Mesenchymal stem cell (in vitro differentiated cells and primary cell): ENCODE data around the gene ROCK2.

Source experiments
- DNase-seq: peaks from one replicate; pipeline ENCODE4 v3.0.0-alpha.2; 2013
- H2AFZ ChIP-seq: one replicate; pipeline ENCODE4 v1.6.1; 2013; ENCODE audit warnings: low read depth, mild to moderate bottlenecking, control low read depth, inconsistent platforms, low read length, moderate library complexity
- H2AK5ac ChIP-seq: 2 replicates; pipeline ENCODE4 v1.6.1; 2013; ENCODE audit warnings: low read length, moderate library complexity, mild to moderate bottlenecking, inconsistent platforms; ENCODE audit not compliant: severe bottlenecking
- H2BK120ac ChIP-seq: one replicate; pipeline ENCODE4 v1.6.1; 2013; ENCODE audit warnings: low read depth, mild to moderate bottlenecking, inconsistent platforms, low read length, moderate library complexity
- H2BK12ac ChIP-seq, 2 experiments: one replicate each; pipeline ENCODE4 v1.6.1; 2013; ENCODE audit warnings: inconsistent platforms in 2 of 2, low read length in 2 of 2, mild to moderate bottlenecking in 2 of 2, moderate library complexity in 2 of 2, control low read depth in 1 of 2
- H2BK15ac ChIP-seq: one replicate; pipeline ENCODE4 v1.6.1; 2013; ENCODE audit warnings: mild to moderate bottlenecking, low read depth, inconsistent platforms; ENCODE audit not compliant: poor library complexity, severe bottlenecking
- H2BK5ac ChIP-seq: 2 replicates; pipeline ENCODE4 v1.6.1; 2013; ENCODE audit warnings: low read depth, mild to moderate bottlenecking, low read length, control low read depth, inconsistent platforms; ENCODE audit not compliant: poor library complexity, severe bottlenecking
- H3K14ac ChIP-seq, 2 experiments: one replicate each; pipeline ENCODE4 v1.6.1; 2013; ENCODE audit warnings: inconsistent platforms in 2 of 2, low read length in 2 of 2, control low read depth in 1 of 2, mild to moderate bottlenecking in 1 of 2, moderate library complexity in 1 of 2
- H3K18ac ChIP-seq, 2 experiments: one replicate each; pipeline ENCODE4 v1.6.1; 2013; ENCODE audit warnings: inconsistent platforms in 2 of 2, low read length in 2 of 2, control low read depth in 1 of 2, low read depth in 1 of 2, mild to moderate bottlenecking in 1 of 2
- H3K23ac ChIP-seq, 2 experiments: one replicate each; pipeline ENCODE4 v1.6.1; 2013; ENCODE audit warnings: inconsistent platforms in 2 of 2, low read length in 2 of 2, mild to moderate bottlenecking in 2 of 2, moderate library complexity in 2 of 2, control low read depth in 1 of 2
- H3K27ac ChIP-seq: 2 replicates; pipeline ENCODE4 v1.5.1; 2013; ENCODE audit warnings: mild to moderate bottlenecking, moderate library complexity, low read length, control low read depth, inconsistent platforms; ENCODE audit not compliant: poor library complexity, severe bottlenecking
- H3K27me3 ChIP-seq, 2 experiments: 2 replicates each; pipeline versions ENCODE4 v1.6.1 to v1.7.0; 2013; ENCODE audit warnings: low read length in 2 of 2, mild to moderate bottlenecking in 2 of 2, moderate library complexity in 2 of 2, control low read depth in 1 of 2, inconsistent platforms in 1 of 2; ENCODE audit not compliant: control insufficient read depth in 1 of 2, insufficient read depth in 1 of 2
- H3K36me3 ChIP-seq, 2 experiments: 2 replicates each; pipeline versions ENCODE4 v1.6.1 to v1.7.0; 2013; ENCODE audit warnings: low read length in 2 of 2, control low read depth in 1 of 2, inconsistent platforms in 1 of 2, low read depth in 1 of 2, mild to moderate bottlenecking in 1 of 2; ENCODE audit not compliant: insufficient read depth in 2 of 2, control insufficient read depth in 1 of 2
- H3K4ac ChIP-seq, 2 experiments: one replicate each; pipeline ENCODE4 v1.6.1; 2013; ENCODE audit warnings: inconsistent platforms in 2 of 2, low read length in 2 of 2, mild to moderate bottlenecking in 2 of 2, moderate library complexity in 2 of 2, control low read depth in 1 of 2, low read depth in 1 of 2
- H3K4me1 ChIP-seq: 2 replicates; pipeline ENCODE4 v1.6.1; 2013; ENCODE audit warnings: low read depth, low read length, control low read depth; ENCODE audit not compliant: control insufficient read depth, insufficient read depth
- H3K4me2 ChIP-seq: 2 replicates; pipeline ENCODE4 v1.6.1; 2013; ENCODE audit warnings: low read length, mild to moderate bottlenecking, inconsistent platforms; ENCODE audit not compliant: poor library complexity, severe bottlenecking
- H3K4me3 ChIP-seq, 2 experiments: 2 replicates each; pipeline versions ENCODE4 v1.5.1 to v1.7.0; 2013; ENCODE audit warnings: low read length in 2 of 2, mild to moderate bottlenecking in 2 of 2, control low read depth in 1 of 2, low read depth in 1 of 2; ENCODE audit not compliant: insufficient read depth in 1 of 2
- H3K79me1 ChIP-seq: replicated peaks from 2 replicates; pipeline ENCODE4 v1.6.1; 2013; ENCODE audit warnings: mild to moderate bottlenecking, control low read depth, low read length, inconsistent platforms; ENCODE audit not compliant: poor library complexity, severe bottlenecking
- H3K9ac ChIP-seq: 2 replicates; pipeline ENCODE4 v1.7.0; 2013; ENCODE audit warnings: mild to moderate bottlenecking, low read length, moderate library complexity
- H3K9me3 ChIP-seq: 2 replicates; pipeline ENCODE4 v1.7.0; 2013; ENCODE audit warnings: mild to moderate bottlenecking, low read length; ENCODE audit not compliant: control insufficient read depth
- H4K8ac ChIP-seq: one replicate; pipeline ENCODE4 v1.6.1; 2013; ENCODE audit warnings: inconsistent platforms, mild to moderate bottlenecking, low read length, moderate library complexity
- H4K91ac ChIP-seq: one replicate; pipeline ENCODE4 v1.6.1; 2013; ENCODE audit warnings: mild to moderate bottlenecking, low read length, inconsistent platforms
- WGBS: methylation state at CpG from one replicate; pipeline ENCODE4 v1.1.7; 2013; ENCODE audit warnings: mixed read lengths; 5-methylcytosine and 5-hydroxymethylcytosine counted together

Gene ROCK2

GRCh38 chr2:11373096-11373495 is 28.7 kb upstream of the ROCK2 start:
- Histone ChIP-seq H4K91ac (peak overlapping the region; percentile 11), H4K8ac (peak overlapping the region; percentile 27), H3K27ac (no peak overlapping the region), H3K9ac (no peak overlapping the region), H2AK5ac (no peak overlapping the region), H2BK15ac (peak overlapping the region; percentile 65), H2BK120ac (peak overlapping the region; percentile 43), H2BK5ac (no peak overlapping the region), H3K14ac (no peak overlapping the region), H3K18ac (peak overlapping the region; percentile 13 to 73), H3K4me3 (no peak overlapping the region), H3K27me3 (no peaks in the 10 kb centered on the region), H2BK12ac (peak overlapping the region; percentile 50 to 59), H3K4me2 (no peak overlapping the region), H3K23ac (no peak overlapping the region), H3K36me3 (no peaks in the 10 kb centered on the region), H3K9me3 (no peaks in the 10 kb centered on the region), H3K4me1 (peaks cover 14% of the 10 kb centered on the region), H3K4ac (peak overlapping the region in 1 of 2 experiments; percentile 54), H2AFZ (no peak overlapping the region), H3K79me1 (no peaks in the 10 kb centered on the region)
- WGBS, result 46% methylated on average over 4 of the region's 4 CpGs
- no peak for DNase-seq

GRCh38 chr2:11371092-11371937 is 26.9 kb upstream of the ROCK2 start:
- Histone ChIP-seq H2BK5ac (no peak overlapping the region), H3K23ac (no peak overlapping the region), H3K9me3 (no peaks in the 10 kb centered on the region), H2BK15ac (peak overlapping the region; percentile 55), H3K4me2 (no peak overlapping the region), H3K27me3 (no peaks in the 10 kb centered on the region), H4K8ac (no peak overlapping the region), H2AK5ac (no peak overlapping the region), H3K4me3 (no peak overlapping the region), H2BK120ac (no peak overlapping the region), H3K14ac (no peak overlapping the region), H4K91ac (peak overlapping the region; percentile 14), H3K79me1 (no peaks in the 10 kb centered on the region), H3K4ac (no peak overlapping the region), H3K27ac (no peak overlapping the region), H3K36me3 (no peaks in the 10 kb centered on the region), H2AFZ (no peak overlapping the region), H3K4me1 (peaks cover 11% of the 10 kb centered on the region), H3K18ac (peak overlapping the region in 1 of 2 experiments; percentile 23), H3K9ac (no peak overlapping the region), H2BK12ac (peak overlapping the region; percentile 40 to 70)
- 97% methylated on average over 17 of the region's 17 CpGs for WGBS
- DNase-seq, result no peak

GRCh38 chr2:11370377-11371091 is 26.1 kb upstream of the ROCK2 start:
- H3K27ac ChIP-seq, result no peak overlapping the region
- no peaks in the 10 kb centered on the region for H3K9me3 ChIP-seq
- no peak overlapping the region for H2AFZ ChIP-seq
- peak overlapping the region; percentile 56 for H2BK15ac ChIP-seq
- no peak overlapping the region for H2BK120ac ChIP-seq
- H3K4me2 ChIP-seq, result no peak overlapping the region
- H3K4ac ChIP-seq, result no peak overlapping the region
- no peak overlapping the region for H4K8ac ChIP-seq
- no peak overlapping the region for H3K4me3 ChIP-seq
- H3K18ac ChIP-seq, result no peak overlapping the region
- DNase-seq, result no peak
- H4K91ac ChIP-seq, result no peak overlapping the region
- H3K14ac ChIP-seq, result no peak overlapping the region
- H2AK5ac ChIP-seq, result no peak overlapping the region
- H3K27me3 ChIP-seq, result no peaks in the 10 kb centered on the region
- H2BK5ac ChIP-seq, result no peak overlapping the region
- H3K9ac ChIP-seq, result no peak overlapping the region
- H3K23ac ChIP-seq, result no peak overlapping the region
- 93% methylated on average over 10 of the region's 10 CpGs for WGBS
- no peaks in the 10 kb centered on the region for H3K79me1 ChIP-seq
- peaks cover 8% of the 10 kb centered on the region for H3K4me1 ChIP-seq
- H2BK12ac ChIP-seq, result peak overlapping the region; percentile 19 to 70
- H3K36me3 ChIP-seq, result no peaks in the 10 kb centered on the region

GRCh38 chr2:11368059-11368572 is 23.7 kb upstream of the ROCK2 start:
- Histone ChIP-seq H3K79me1 (no peaks in the 10 kb centered on the region), H3K4me1 (peaks cover 1% of the 10 kb centered on the region), H2BK120ac (no peak overlapping the region), H2BK12ac (peak overlapping the region; percentile 56 to 61), H4K8ac (peak overlapping the region; percentile 55), H3K36me3 (no peaks in the 10 kb centered on the region), H3K9ac (peak overlapping the region; percentile 50), H3K4me2 (no peak overlapping the region), H2AFZ (peak overlapping the region; percentile 29), H3K23ac (no peak overlapping the region), H3K4ac (no peak overlapping the region), H3K9me3 (no peaks in the 10 kb centered on the region), H3K4me3 (peak overlapping the region in 1 of 2 experiments; percentile 73), H2BK15ac (no peak overlapping the region), H2BK5ac (no peak overlapping the region), H3K14ac (no peak overlapping the region), H2AK5ac (no peak overlapping the region), H3K27me3 (no peaks in the 10 kb centered on the region), H3K27ac (no peak overlapping the region), H3K18ac (peak overlapping the region; percentile 43 to 72), H4K91ac (peak overlapping the region; percentile 59)
- 62% methylated on average over 10 of the region's 10 CpGs for WGBS
- DNase-seq, result peak; percentile 28
